ENCODE measurements around the gene HOXD10. TPM values are rescaled to one million over a fixed set of nuclear protein-coding genes. Genes with fewer than 3 reads are reported as not detected.

The HOXD10 gene
- total RNA-seq, 2 experiments from 2014 or later = not detected

DNA sequence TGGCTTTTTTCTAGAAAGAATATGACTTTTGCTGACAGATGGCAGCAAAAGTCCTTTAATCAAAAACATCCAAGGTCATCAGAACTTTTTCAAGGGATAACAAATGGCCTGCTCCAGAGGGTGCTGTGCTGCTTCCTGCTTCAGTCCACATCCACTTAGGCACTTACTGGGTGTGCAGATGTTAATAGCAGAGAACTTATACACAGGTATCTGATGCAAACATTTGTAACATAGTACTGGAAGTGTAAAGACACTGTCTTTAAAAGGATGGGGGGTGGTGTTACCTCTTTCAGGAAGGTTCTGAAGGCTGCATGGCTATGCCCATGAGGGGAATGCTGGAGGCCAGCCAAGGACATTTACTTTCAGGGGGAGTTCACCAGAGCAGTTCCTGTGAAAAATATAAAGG, 18.5 kb downstream of the HOXD10 start:
- ChIA-PET CTCF (ENCODE audit: unreplicated experiment) (no interaction called here), POLR2A (no interaction called here)
- TF ChIP-seq, protein P1, sequence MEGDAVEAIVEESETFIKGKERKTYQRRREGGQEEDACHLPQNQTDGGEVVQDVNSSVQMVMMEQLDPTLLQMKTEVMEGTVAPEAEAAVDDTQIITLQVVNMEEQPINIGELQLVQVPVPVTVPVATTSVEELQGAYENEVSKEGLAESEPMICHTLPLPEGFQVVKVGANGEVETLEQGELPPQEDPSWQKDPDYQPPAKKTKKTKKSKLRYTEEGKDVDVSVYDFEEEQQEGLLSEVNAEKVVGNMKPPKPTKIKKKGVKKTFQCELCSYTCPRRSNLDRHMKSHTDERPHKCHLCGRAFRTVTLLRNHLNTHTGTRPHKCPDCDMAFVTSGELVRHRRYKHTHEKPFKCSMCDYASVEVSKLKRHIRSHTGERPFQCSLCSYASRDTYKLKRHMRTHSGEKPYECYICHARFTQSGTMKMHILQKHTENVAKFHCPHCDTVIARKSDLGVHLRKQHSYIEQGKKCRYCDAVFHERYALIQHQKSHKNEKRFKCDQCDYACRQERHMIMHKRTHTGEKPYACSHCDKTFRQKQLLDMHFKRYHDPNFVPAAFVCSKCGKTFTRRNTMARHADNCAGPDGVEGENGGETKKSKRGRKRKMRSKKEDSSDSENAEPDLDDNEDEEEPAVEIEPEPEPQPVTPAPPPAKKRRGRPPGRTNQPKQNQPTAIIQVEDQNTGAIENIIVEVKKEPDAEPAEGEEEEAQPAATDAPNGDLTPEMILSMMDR (conservative IDR thresholded peaks at IDR 0.05; ENCODE audit: low read length) = no peak
- no peak for TF ChIP-seq EZH2phosphoT487 (IDR thresholded peaks at IDR 0.05; ENCODE audit: borderline replicate concordance, low read depth, low read length)
- no peaks in the 10 kb centered on the region for H3K9me3 ChIP-seq (ENCODE audit: low read length)
- no peak overlapping the region for H3K27ac ChIP-seq (ENCODE audit: low read depth, low read length, poor library complexity, severe bottlenecking)
- no peak for DNase-seq (ENCODE audit: low spot score)
- BruUV-seq (replicated peaks) = no TSS peak
- no peak overlapping the region for H2AFZ ChIP-seq (ENCODE audit: low read length)
- H3K79me2 ChIP-seq (ENCODE audit: insufficient read depth, low read depth, low read length) = no peaks in the 10 kb centered on the region
- no peak overlapping the region for H3K4me2 ChIP-seq (ENCODE audit: low read length)
- no peaks in the 10 kb centered on the region for H3K36me3 ChIP-seq (ENCODE audit: insufficient read depth, low read length)
- no peaks in the 10 kb centered on the region for H3K9me2 ChIP-seq (ENCODE audit: insufficient read depth, low read length)
- intact Hi-C loops (cut with micrococcal nuclease; ENCODE audit: unreplicated experiment) = no loop called here
- no peaks in the 10 kb centered on the region for H3K4me1 ChIP-seq (ENCODE audit: insufficient read depth, low read length, poor library complexity, severe bottlenecking)
- no peaks in the 10 kb centered on the region for H4K20me1 ChIP-seq (ENCODE audit: insufficient read depth, low read length)
- H3K4me3 ChIP-seq (ENCODE audit: low read depth, low read length, poor library complexity, severe bottlenecking) = no peak overlapping the region

DNA sequence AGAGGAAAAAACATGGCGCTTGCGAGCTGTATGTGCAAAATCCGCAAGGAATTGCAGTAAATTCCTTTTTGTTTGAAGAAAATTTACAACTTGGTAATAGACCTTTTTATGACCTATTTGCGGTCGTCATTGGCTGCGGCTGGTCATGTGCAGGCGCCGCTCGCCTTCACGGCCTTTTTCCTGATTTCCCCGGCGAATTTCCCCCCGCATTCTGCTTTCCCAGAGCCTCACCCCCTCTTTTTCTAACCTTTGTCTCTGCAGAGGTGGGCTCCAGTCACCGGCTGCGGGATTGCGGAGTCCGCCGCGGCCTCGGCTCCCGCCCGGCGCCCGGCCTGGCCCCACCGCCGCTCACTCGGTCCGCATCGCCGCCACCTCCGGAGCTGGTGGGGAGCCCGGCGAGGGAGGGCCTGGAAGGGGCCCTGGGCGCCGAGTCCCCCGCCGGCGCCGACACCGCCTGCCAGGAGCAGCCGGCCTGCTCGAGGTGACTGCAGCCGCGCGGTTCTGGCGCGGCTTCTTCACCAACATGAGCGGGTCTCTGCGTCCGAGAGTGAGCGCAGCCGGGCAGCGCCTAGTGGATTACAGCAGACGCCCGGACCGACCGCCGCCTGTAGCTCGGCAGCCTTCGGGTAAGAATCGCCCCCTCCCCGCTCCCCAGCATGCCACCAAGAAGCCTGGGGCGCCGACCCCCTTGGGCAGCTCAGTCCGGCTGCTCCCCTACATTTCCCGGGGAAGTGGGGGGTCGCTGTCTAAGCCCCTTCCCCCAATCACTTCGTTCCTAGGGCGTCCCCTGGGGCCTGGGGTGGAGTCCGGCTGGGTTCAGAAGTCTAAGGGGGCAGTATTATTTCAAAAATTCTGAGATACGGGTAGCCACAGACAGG, 20.0 kb downstream of the HOXD10 start:
- H3K36me3 ChIP-seq (ENCODE audit: insufficient read depth, low read length) = no peaks in the 10 kb centered on the region
- no peak overlapping the region for H2AFZ ChIP-seq (ENCODE audit: low read length)
- peaks cover 3% of the 10 kb centered on the region for H3K4me1 ChIP-seq (ENCODE audit: insufficient read depth, low read length, poor library complexity, severe bottlenecking)
- POLR2A ChIA-PET = interaction anchor here (1.0 kb wide), 1 partner anchor 319 kb away, joined by 3 read pairs; no protein-coding TSS in a partner anchor
- no peak overlapping the region for H3K4me3 ChIP-seq (ENCODE audit: low read depth, low read length, poor library complexity, severe bottlenecking)
- no peaks in the 10 kb centered on the region for H3K9me3 ChIP-seq (ENCODE audit: low read length)
- H3K4me2 ChIP-seq (ENCODE audit: low read length) = no peak overlapping the region
- no peaks in the 10 kb centered on the region for H4K20me1 ChIP-seq (ENCODE audit: insufficient read depth, low read length)
- H3K79me2 ChIP-seq (ENCODE audit: insufficient read depth, low read depth, low read length) = no peaks in the 10 kb centered on the region
- TF ChIP-seq EZH2phosphoT487 (IDR thresholded peaks at IDR 0.05; ENCODE audit: borderline replicate concordance, low read depth, low read length) = no peak
- TF ChIP-seq, protein P1 (conservative IDR thresholded peaks at IDR 0.05; ENCODE audit: low read length) = no peak
- DNase-seq (ENCODE audit: low spot score) = no peak
- intact Hi-C loops (cut with micrococcal nuclease; ENCODE audit: unreplicated experiment) = no loop called here
- CTCF ChIA-PET (ENCODE audit: unreplicated experiment) = no interaction called here
- no TSS peak for BruUV-seq (replicated peaks)
- H3K9me2 ChIP-seq (ENCODE audit: insufficient read depth, low read length) = no peaks in the 10 kb centered on the region
- no peak overlapping the region for H3K27ac ChIP-seq (ENCODE audit: low read depth, low read length, poor library complexity, severe bottlenecking)

DNA sequence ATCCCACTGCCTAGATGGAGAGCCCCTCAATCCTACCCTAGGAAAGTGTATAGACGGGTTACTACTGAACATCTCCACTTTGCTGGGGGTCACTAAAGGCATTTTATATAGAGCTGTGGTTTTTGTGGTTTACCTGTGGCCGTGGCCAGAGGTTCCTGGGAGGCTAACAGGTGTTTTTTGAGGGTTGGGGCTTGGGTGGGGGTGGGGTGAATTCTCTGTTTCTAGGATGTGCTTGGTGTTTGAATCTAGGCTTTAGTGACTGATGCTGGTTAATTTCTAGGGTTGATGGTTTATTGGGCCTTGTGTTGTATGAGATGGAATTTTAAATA, 20.6 kb downstream of the HOXD10 start:
- POLR2A ChIA-PET = interaction anchor here (1.0 kb wide), 1 partner anchor 318 kb away, joined by 3 read pairs; no protein-coding TSS in a partner anchor
- no peak overlapping the region for H3K4me2 ChIP-seq (ENCODE audit: low read length)

More for the DNA sequence above, 20.6 kb downstream of the HOXD10 start:
- BruUV-seq (replicated peaks) = no TSS peak
- no peaks in the 10 kb centered on the region for H3K79me2 ChIP-seq (ENCODE audit: insufficient read depth, low read depth, low read length)
- CTCF ChIA-PET (ENCODE audit: unreplicated experiment) = no interaction called here
- no peaks in the 10 kb centered on the region for H3K9me3 ChIP-seq (ENCODE audit: low read length)
- TF ChIP-seq EZH2phosphoT487 (IDR thresholded peaks at IDR 0.05; ENCODE audit: borderline replicate concordance, low read depth, low read length) = no peak
- TF ChIP-seq, protein P1 (conservative IDR thresholded peaks at IDR 0.05; ENCODE audit: low read length) = no peak
- H4K20me1 ChIP-seq (ENCODE audit: insufficient read depth, low read length) = no peaks in the 10 kb centered on the region
- no peaks in the 10 kb centered on the region for H3K36me3 ChIP-seq (ENCODE audit: insufficient read depth, low read length)
- DNase-seq (ENCODE audit: low spot score) = no peak
- H3K27ac ChIP-seq (ENCODE audit: low read depth, low read length, poor library complexity, severe bottlenecking) = no peak overlapping the region
- intact Hi-C loops (cut with micrococcal nuclease; ENCODE audit: unreplicated experiment) = no loop called here
- no peak overlapping the region for H2AFZ ChIP-seq (ENCODE audit: low read length)
- no peaks in the 10 kb centered on the region for H3K9me2 ChIP-seq (ENCODE audit: insufficient read depth, low read length)
- no peak overlapping the region for H3K4me3 ChIP-seq (ENCODE audit: low read depth, low read length, poor library complexity, severe bottlenecking)
- H3K4me1 ChIP-seq (ENCODE audit: insufficient read depth, low read length, poor library complexity, severe bottlenecking) = peaks cover 3% of the 10 kb centered on the region
